ENCODE data around the gene ACAP1.

The ACAP1 gene

GRCh38 chr17:7336240-7337175 lies at the start of gene ACAP1:
Gene ACAP1, plus strand, starts transcription at chr17:7336529. Its CDS starts 206 bp downstream, at chr17:7336735.
- DNase-seq (ENCODE audit: low read depth), result no peak

- DNase-seq (ENCODE audit: low read depth), result no peak
Observed at GRCh38 chr17:7289256-7290032, 46.9 kb upstream of the ACAP1 start.

DNA sequence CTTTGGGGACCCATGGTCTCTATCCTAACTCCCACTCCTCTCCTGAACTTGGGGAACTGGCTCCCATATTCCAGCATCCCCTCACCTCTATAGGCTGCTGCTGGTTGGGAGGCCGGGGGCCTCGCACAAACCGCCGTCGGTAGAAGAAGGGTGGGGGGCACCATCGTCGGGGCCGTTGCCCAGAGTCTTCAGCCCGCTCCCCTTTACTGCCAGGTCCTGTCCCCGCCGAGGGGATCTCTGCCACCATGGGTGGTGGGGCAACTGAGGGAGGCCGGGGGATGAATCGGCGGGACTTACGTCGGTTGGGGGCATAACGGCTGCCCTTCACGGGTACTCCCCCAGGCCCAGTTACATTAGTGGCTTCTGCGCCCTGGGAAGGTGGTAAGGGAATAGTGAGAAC lies 46.2 kb upstream of the ACAP1 start:
- DNase-seq (ENCODE audit: low read depth), result no peak

DNA sequence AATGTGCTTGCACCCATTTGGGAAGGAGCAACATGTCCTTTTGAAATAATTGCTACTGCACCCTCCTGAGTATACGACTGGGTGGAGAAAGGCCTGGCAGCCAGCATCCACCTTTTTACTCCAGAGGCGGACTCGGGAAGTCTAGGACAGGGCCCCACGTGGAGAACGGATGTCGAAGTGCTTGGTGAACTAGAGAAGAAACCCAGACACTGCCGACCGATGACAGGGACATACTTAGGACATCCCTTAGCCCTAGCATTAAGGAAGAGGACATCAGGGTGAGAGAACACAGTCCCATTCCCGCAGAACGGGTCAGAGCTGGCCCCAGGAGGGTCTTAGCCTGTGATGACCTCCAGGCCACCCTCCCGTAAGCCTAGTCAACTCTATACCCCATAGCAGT lies 45.6 kb upstream of the ACAP1 start:
- DNase-seq (ENCODE audit: low read depth), result no peak

DNA sequence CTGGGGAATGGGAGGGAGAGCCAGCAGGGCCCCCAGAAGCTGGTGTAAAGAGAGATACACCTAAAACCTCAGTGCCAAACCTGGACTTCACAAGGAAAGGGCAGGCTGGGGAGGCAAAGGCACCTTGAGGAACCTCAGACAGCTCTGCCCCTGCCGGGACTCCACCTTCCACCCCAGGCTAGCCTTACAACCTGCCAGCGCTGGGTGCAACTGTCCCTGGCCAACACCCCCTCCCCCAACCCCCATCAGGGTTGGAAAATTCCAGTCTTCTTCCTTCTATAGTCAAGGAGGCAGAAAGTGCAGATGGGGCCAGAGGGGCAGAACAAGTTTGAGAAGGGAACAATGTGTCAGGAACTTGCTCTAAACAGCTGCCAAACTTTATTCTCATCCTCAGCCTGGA lies 44.1 kb upstream of the ACAP1 start:
- DNase-seq (ENCODE audit: low read depth), result no peak

DNA sequence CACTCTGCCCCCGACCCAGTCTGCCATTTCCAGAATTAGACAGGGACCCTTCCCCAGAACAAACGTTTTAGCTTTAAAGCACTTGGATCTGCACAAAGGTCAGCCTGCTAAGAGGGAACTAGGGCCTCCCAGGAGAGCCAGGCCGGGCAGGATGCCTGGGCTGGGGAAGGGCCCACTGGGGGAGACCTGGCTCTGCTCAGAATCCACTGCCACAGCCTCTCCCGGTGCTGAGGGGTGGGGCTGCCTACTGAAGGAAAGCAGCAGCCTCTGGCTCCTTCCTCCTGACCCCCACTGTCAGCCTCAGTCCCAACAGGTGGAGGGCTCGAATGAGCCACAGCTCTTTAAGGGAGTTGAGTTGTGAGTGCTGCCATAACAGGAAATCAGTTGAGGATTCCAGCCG lies 43.6 kb upstream of the ACAP1 start:
- DNase-seq (ENCODE audit: low read depth), result no peak

GRCh38 chr17:7293159-7293558 lies 43.2 kb upstream of the ACAP1 start:
- DNase-seq (ENCODE audit: low read depth), result peak; percentile 83

DNA sequence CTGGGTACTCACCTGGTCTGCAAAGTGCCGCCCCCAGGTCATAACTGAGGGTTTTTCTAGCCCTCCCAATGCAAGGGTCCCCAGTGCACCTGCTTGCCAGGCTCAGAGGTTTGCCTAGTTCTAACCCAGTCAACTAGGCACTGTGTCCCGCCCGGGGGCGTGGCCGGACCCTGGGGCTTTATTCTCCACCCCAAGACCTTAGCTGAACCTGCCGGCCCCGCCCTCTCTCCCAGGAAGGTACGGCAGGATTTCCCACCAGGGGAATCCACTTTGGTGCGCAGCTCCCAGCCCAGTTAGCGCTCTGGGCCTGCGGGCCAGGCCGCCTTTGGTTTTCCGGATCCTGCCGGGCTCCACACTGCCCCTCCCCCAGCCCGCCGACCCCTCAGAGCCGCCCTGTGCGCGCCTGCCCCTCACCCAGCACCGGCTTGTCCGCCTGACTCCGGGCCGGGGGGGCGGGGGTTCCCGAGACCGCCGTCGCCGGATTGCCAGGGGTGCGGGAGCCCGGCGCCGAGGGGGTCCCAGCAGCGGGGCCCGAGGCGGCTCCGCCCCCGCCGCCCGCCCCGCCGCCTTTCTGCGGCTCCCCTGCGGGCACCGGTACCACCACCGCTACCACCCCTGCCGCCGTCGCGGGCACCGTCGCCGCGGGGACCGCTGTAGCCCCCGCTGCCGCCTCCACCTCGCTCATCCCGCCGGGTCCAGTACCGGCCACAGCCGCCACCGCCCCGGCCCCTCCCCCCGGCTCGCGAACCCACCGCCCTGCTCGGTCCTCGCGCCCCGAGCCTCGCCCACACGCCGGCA lies 42.3 kb upstream of the ACAP1 start:
- no peak for DNase-seq (ENCODE audit: low read depth)

DNA sequence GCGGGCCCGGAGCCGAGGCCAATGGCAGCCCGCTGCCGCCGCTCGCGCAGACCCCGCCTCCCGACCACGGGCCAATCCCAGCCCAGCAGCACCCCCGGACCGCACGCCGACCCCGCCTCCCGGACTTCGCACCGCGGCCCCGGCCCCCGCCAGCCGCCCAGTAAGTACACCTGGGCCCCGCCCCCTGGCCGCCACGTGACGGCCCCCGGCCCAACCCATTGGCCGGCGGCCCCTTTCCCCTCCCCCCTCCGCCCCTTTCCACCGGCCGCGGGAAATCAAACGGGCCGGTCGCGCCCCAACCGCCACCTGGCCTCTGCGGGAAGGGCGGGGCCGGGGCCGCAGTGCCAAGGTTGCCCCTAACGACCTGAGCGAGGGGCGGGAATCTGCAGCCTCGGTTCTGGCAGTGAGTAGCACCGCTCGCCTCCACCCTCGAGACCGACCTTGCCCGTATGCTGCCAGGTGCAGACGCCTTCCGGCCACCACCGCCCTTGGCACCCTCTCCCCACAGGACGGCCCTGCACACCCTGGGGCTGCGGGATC lies 41.6 kb upstream of the ACAP1 start, which contains the start of gene YBX2:
YBX2 (minus strand) TSS at position 26 of the 540 bp plus-strand sequence. CDS start 139 bp downstream, outside the sequence.
- no peak for DNase-seq (ENCODE audit: low read depth)

- DNase-seq (ENCODE audit: low read depth), result no peak
Observed at GRCh38 chr17:7295230-7296180, 40.8 kb upstream of the ACAP1 start.

GRCh38 chr17:7296189-7296861 lies 40.0 kb upstream of the ACAP1 start:
- peak; percentile 66 for DNase-seq (ENCODE audit: low read depth)

DNA sequence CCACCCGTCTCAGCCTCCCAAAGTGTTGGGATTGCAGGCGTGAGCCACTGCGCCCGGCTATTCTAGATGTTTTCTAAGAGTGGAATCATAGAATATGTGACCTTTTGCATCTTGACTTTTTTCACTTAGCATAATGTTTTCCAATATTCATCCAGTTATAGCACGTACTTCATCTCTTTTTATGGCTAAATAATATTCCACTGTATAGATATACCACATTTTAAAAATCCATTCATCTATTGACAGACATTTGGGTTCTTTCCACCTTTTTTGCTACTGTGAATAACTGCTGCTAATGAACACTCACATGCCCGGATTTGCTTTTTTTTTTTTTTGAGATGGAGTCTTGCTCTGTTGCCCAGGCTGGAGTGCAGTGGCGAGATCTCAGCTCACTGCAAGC lies 32.1 kb upstream of the ACAP1 start:
- DNase-seq (ENCODE audit: low read depth), result no peak

DNA sequence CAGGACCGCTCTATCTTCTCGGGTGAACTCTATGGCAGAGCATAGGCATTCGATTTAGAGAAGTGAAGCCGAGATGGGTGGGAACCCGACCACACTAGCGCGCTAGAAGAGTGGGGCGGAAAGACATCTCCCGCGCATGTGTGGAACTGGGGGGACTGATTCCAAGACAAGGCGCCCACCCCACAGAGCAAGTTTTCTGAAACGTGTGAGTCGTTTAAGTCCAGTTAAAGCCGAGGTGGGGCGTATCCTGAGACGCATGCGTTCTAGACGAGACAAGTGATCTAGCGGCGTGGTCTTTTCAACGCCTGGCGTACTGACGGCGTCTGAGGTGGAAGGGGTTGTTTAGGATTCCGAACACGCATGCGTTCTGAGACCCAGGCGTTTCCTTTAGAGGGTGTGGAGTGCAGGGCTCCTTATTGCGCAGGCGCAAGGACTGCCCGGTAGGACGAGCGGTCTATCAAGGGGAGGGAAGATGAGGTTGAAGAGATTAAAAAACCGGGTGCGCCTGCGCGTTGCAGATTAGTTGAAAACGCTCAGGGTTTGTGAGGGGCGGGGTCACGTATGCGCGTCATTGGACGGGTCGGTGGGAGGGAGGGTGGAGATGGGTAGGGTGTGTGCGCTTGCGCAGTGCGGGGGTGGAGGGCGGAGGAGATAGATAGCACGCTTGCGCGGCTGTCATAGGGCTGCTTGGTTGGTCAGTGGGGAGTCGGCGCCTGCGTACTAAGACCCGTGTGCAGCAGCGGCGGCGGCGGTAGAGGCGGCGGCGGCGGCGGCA lies 29.2 kb upstream of the ACAP1 start, which contains the start of gene EIF5A:
EIF5A (plus strand) TSS at position 718 of the 775 bp plus-strand sequence. CDS start 2,008 bp downstream, outside the sequence.
- DNase-seq (ENCODE audit: low read depth), result peak; percentile 99

- no peak for DNase-seq (ENCODE audit: low read depth)
Observed at GRCh38 chr17:7307686-7308624, 28.4 kb upstream of the ACAP1 start.

DNA sequence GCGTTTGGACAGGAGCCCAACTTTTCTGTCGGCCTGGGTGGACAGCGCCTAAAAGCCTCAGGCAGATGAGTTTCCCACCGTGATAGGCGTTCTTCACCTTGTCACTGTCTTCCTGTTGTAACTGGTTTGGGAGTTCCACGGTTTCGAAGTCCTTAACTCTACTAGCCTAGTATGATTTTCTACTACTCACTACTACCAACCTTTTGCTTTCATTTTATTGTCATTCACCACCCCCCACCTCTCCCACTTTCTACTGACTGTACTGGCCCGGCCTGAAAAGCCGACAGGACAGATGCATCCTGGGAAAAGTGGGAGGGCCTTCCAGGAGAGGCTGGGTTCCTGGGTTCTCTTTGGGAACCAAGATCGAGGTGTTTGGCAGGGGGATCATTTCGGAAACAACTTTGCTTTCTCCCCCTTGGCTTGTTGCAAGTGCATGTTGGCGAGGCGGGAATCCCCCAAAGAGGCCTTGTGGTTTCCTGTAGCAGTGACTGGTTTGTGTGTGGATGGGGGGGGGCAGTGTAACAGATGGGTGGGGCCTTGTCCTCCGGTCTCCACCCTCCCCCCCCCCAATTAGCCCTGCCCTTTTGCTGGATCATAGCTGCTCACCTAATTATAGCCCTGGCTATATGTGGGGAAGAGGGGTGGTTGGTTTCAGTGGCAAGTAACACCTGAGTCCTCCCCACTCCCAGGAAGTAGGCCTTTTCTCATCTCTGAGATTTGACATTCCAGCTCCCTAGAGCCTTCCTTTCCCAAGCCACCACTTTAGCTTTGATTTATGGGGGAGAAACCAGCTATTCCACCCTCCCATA lies 27.5 kb upstream of the ACAP1 start:
- DNase-seq (ENCODE audit: low read depth), result peak; percentile 77

GRCh38 chr17:7309628-7310027 lies 26.7 kb upstream of the ACAP1 start:
- DNase-seq (ENCODE audit: low read depth), result no peak

DNA sequence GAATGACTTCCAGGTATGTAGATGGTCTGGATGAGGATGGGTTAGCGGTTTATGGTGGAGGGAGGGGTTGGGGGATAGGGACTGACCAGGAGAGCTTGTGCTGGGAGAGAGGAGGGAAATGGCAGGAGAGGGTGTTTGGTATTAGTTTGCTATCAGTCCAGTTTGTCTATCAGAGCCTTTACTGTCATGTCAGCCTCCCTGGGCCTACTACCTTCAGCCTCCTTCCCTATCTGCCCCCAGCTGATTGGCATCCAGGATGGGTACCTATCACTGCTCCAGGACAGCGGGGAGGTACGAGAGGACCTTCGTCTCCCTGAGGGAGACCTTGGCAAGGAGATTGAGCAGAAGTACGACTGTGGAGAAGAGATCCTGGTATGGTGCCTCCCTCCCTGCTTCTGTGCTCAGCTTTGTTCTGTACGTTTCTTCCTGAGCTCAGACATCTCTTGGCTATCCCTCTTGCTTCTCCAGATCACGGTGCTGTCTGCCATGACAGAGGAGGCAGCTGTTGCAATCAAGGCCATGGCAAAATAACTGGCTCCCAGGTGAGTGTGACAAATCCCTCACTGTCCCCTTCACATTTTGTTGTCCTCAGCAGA lies 25.1 kb upstream of the ACAP1 start:
- no peak for DNase-seq (ENCODE audit: low read depth)

All from amniotic epithelial cell (primary cell).